CD14-positive monocyte (primary cell): Measurements from ENCODE around the gene OR51B2. TPM values are rescaled to one million over a fixed set of nuclear protein-coding genes. Genes with fewer than 3 reads are reported as not detected.
"Not testable (repeated sequence)": the region's sequence is repeated elsewhere in the genome, so short reads cannot be mapped to it uniquely, and the experiment has no call there.

Experiments
- DNase-seq, 3 donors: peaks; one replicate each; pipeline ENCODE4 v3.0.0-alpha.2; 2011 to 2022
- H2AFZ ChIP-seq: 2 replicates; pipeline ENCODE4 v1.6.0; 2012; ENCODE audit warnings: mild to moderate bottlenecking, low read depth, low read length, inconsistent platforms; ENCODE audit not compliant: insufficient read depth, poor library complexity, severe bottlenecking
- H3K27ac ChIP-seq, 2 donors: 1 replicate in 1 of 2; 2 replicates in 1 of 2; pipeline ENCODE4 v1.5.1; 2012 to 2013; ENCODE audit warnings: low read length in 2 of 2, control low read depth in 1 of 2, inconsistent platforms in 1 of 2, low read depth in 1 of 2, mild to moderate bottlenecking in 1 of 2
- H3K27me3 ChIP-seq, 2 donors: one replicate each; pipeline versions ENCODE4 v1.6.0 to v1.6.1; 2011 to 2013; ENCODE audit warnings: low read length in 2 of 2; ENCODE audit not compliant: control insufficient read depth in 2 of 2, insufficient read depth in 2 of 2
- H3K36me3 ChIP-seq, 2 donors: replicated peaks in 1 of 2; 1 replicate in 1 of 2; 2 replicates in 1 of 2; pipeline versions ENCODE4 v1.5.1 to v1.6.1; 2012 to 2013; ENCODE audit warnings: low read length in 2 of 2, control low read depth in 1 of 2, inconsistent platforms in 1 of 2, mild to moderate bottlenecking in 1 of 2; ENCODE audit not compliant: insufficient read depth in 2 of 2, control insufficient read depth in 1 of 2
- H3K4me1 ChIP-seq, 2 donors: 1 replicate in 1 of 2; 2 replicates in 1 of 2; pipeline versions ENCODE4 v1.5.1 to v1.6.1; 2012 to 2013; ENCODE audit warnings: low read length in 2 of 2, control low read depth in 1 of 2, inconsistent platforms in 1 of 2, mild to moderate bottlenecking in 1 of 2, moderate library complexity in 1 of 2; ENCODE audit not compliant: insufficient read depth in 2 of 2, control insufficient read depth in 1 of 2
- H3K4me2 ChIP-seq: replicated peaks from 2 replicates; pipeline ENCODE3; 2012; ENCODE audit warnings: low read length, moderate library complexity, mild to moderate bottlenecking; ENCODE audit not compliant: poor library complexity, severe bottlenecking; ENCODE audit errors: extremely low read depth
- H3K4me3 ChIP-seq, 3 experiments: fragments of 200-600 bp in 1 of 3; sonication (generic) in 1 of 3; replicated peaks in 1 of 3; 1 replicate in 2 of 3; 2 replicates in 1 of 3; pipeline ENCODE4 v1.5.1; 2011 to 2013; ENCODE audit warnings: low read length in 3 of 3, mild to moderate bottlenecking in 3 of 3, control low read depth in 2 of 3, low read depth in 2 of 3, inconsistent platforms in 1 of 3, moderate library complexity in 1 of 3
- H3K79me2 ChIP-seq: 2 replicates; pipeline ENCODE4 v1.6.0; 2012; ENCODE audit warnings: mild to moderate bottlenecking, control low read depth, inconsistent platforms, low read length, moderate library complexity; ENCODE audit not compliant: insufficient read depth
- H3K9ac ChIP-seq: 2 replicates; pipeline ENCODE4 v1.6.0; 2017; ENCODE audit warnings: low read length, mild to moderate bottlenecking; ENCODE audit not compliant: insufficient read depth, poor library complexity, severe bottlenecking
- H3K9me3 ChIP-seq, 2 donors: replicated peaks in 1 of 2; 1 replicate in 1 of 2; 2 replicates in 1 of 2; pipeline versions ENCODE4 v1.5.1 to v1.6.1; 2012 to 2013; ENCODE audit warnings: low read length in 2 of 2, control low read depth in 1 of 2; ENCODE audit not compliant: control insufficient read depth in 1 of 2, insufficient read depth in 1 of 2
- H4K20me1 ChIP-seq: 2 replicates; pipeline ENCODE4 v1.6.0; 2012; ENCODE audit warnings: mild to moderate bottlenecking, low read length, control low read depth, moderate library complexity; ENCODE audit not compliant: insufficient read depth
- H3K27ac Mint-ChIP-seq, 7 donors: one replicate each; pipeline ENCODE4 v1.8.0; 2020; ENCODE audit warnings: mild to moderate bottlenecking in 7 of 7, mixed read lengths in 7 of 7, moderate library complexity in 6 of 7, inconsistent platforms in 2 of 7
- H3K27me3 Mint-ChIP-seq, 3 donors: one replicate each; pipeline ENCODE4 v1.8.0; 2021 to 2022; ENCODE audit warnings: low read depth in 3 of 3, mild to moderate bottlenecking in 3 of 3, mixed read lengths in 3 of 3, moderate library complexity in 3 of 3, inconsistent platforms in 1 of 3
- H3K36me3 Mint-ChIP-seq, 2 donors: one replicate each; pipeline ENCODE4 v1.8.0; 2020; ENCODE audit warnings: mixed read lengths in 2 of 2, inconsistent platforms in 1 of 2, mild to moderate bottlenecking in 1 of 2
- H3K4me1 Mint-ChIP-seq: one replicate; pipeline ENCODE4 v1.8.0; 2020; ENCODE audit warnings: mild to moderate bottlenecking, mixed read lengths
- H3K4me3 Mint-ChIP-seq, 2 donors: one replicate each; pipeline ENCODE4 v1.8.0; 2020; ENCODE audit warnings: mild to moderate bottlenecking in 2 of 2, mixed read lengths in 2 of 2, moderate library complexity in 1 of 2
- H3K9me3 Mint-ChIP-seq, 7 donors: one replicate each; pipeline ENCODE4 v1.8.0; 2020 to 2022; ENCODE audit warnings: mixed read lengths in 7 of 7, mild to moderate bottlenecking in 6 of 7, moderate library complexity in 6 of 7, inconsistent platforms in 2 of 7
- WGBS: methylation state at CpG from one replicate; pipeline ENCODE4 v1.1.5; 2013; ENCODE audit warnings: missing lambda C conversion rate; ENCODE audit not compliant: insufficient coverage; 5-methylcytosine and 5-hydroxymethylcytosine counted together
- intact Hi-C, 2 donors: fragments of 100-400 bp; cut with micrococcal nuclease; formaldehyde crosslinking; loops; one replicate each; pipeline versions ENCODE4 v1.15.0 to v1.15.1; 2023
- polyA plus RNA-seq, 3 donors: library from polyadenylated mRNA; depleted of rRNA in 1 of 3; unstranded in 2 of 3; stranded (reverse) in 1 of 3; fragments of 300-500 nt in 2 of 3; fragments of >200 nt in 1 of 3; fragmentation: Illumina TruSeq in 2 of 3; gene quantifications; 1 replicate in 2 of 3; 2 replicates in 1 of 3; pipeline ENCODE4 v1.2.3, GENCODE V29; 2012 to 2021
- TF ChIP-seq, protein P1 (sequence below): fragments of 200-600 bp; IDR thresholded peaks from one replicate; pipeline ENCODE4 v1.8.0; 2022; ENCODE audit warnings: antibody characterized with exemption, mild to moderate bottlenecking

The OR51B2 gene
- polyA plus RNA-seq, 3 donors: not detected

DNA sequence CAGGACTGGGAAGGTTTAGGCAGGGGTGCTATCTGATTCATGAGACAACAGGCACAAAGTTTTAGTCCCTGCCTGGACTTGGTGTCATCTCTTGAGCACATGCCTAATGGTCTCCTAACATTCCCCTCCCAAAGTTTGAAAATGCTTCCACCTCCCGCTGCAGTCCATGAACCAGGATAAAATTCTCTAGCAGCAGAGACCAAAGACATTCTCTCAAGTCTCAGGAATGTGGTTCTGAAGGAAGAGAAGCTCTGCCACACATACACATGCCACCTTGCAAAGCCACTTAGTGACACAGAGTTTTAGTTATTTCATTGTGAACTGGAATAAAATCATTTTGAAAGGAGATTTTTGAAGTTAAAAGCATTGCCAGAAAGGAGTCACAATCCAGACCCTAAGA, 42.8 kb upstream of the OR51B2 start:
- no peaks in the 10 kb centered on the region for H3K36me3 Mint-ChIP-seq
- peaks cover 3% of the 10 kb centered on the region for H3K4me1 Mint-ChIP-seq
- Histone ChIP-seq H3K4me1 (no peaks in the 10 kb centered on the region), H3K4me3 (no peak overlapping the region), H3K36me3 (no peaks in the 10 kb centered on the region), H2AFZ (no peak overlapping the region), H3K4me2 (no peak overlapping the region), H3K9me3 (no peaks in the 10 kb centered on the region), H3K27ac (no peak overlapping the region), H3K9ac (no peak overlapping the region), H3K27me3 (no peaks in the 10 kb centered on the region), H3K79me2 (no peaks in the 10 kb centered on the region), H4K20me1 (no peaks in the 10 kb centered on the region)
- no peak overlapping the region for H3K4me3 Mint-ChIP-seq
- TF ChIP-seq, protein P1, sequence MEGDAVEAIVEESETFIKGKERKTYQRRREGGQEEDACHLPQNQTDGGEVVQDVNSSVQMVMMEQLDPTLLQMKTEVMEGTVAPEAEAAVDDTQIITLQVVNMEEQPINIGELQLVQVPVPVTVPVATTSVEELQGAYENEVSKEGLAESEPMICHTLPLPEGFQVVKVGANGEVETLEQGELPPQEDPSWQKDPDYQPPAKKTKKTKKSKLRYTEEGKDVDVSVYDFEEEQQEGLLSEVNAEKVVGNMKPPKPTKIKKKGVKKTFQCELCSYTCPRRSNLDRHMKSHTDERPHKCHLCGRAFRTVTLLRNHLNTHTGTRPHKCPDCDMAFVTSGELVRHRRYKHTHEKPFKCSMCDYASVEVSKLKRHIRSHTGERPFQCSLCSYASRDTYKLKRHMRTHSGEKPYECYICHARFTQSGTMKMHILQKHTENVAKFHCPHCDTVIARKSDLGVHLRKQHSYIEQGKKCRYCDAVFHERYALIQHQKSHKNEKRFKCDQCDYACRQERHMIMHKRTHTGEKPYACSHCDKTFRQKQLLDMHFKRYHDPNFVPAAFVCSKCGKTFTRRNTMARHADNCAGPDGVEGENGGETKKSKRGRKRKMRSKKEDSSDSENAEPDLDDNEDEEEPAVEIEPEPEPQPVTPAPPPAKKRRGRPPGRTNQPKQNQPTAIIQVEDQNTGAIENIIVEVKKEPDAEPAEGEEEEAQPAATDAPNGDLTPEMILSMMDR: no peak
- WGBS: no CpG with 5 or more reads among the region's 1 CpG
- no peak for DNase-seq
- peaks cover 0 to 4% (median 0%) of the 10 kb centered on the region in 3 donors for H3K27me3 Mint-ChIP-seq
- intact Hi-C loops: no loop called here
- no peak overlapping the region for H3K27ac Mint-ChIP-seq
- peaks cover 0 to 3% (median 0%) of the 10 kb centered on the region in 7 donors for H3K9me3 Mint-ChIP-seq

- H3K36me3 Mint-ChIP-seq, H3K27ac Mint-ChIP-seq, H3K9me3 ChIP-seq, H3K27me3 ChIP-seq, H3K27me3 Mint-ChIP-seq, intact Hi-C loops, H4K20me1 ChIP-seq, H3K9me3 Mint-ChIP-seq, DNase-seq, H3K4me1 ChIP-seq, H3K4me3 ChIP-seq, H2AFZ ChIP-seq, H3K27ac ChIP-seq, H3K4me2 ChIP-seq, H3K36me3 ChIP-seq, H3K4me3 Mint-ChIP-seq, H3K4me1 Mint-ChIP-seq, H3K79me2 ChIP-seq, H3K9ac ChIP-seq: not testable (repeated sequence)
- 98% methylated on average over 5 of the region's 6 CpGs for WGBS
Observed at GRCh38 chr11:5366365-5366764, 42.3 kb upstream of the OR51B2 start.
